ENCODE measurements around the gene NKAIN2. TPM values are rescaled to one million over a fixed set of nuclear protein-coding genes. Genes with fewer than 3 reads are reported as not detected.

The NKAIN2 gene
- total RNA-seq, 1 experiment from 2014 or later, result not detected

DNA sequence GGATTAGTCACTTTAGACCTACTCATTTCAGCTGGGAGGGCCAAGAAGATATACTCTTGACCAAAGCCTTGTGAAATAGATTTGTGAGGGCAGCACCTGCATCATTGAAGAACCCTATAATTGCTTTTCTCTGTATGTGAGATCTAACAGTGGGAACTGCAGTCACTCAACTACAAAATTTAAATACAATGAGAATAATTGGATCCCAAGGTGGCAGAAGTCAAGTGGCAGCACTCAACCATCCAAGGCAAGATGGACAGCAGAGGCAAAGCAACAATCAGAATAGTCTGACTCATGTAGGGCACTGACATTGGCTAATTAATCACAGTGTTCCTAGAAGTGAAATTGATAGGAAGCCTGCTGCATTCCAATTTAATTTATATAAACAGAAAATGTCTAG, 8.9 kb upstream of the NKAIN2 start:
- no peaks in the 10 kb centered on the region for H3K9me3 ChIP-seq (ENCODE audit: control insufficient read depth in 1 of 2, insufficient read depth in 1 of 2, low read depth in 1 of 2, low read length in 2 of 2)
- TF ChIP-seq FOSL1 (IDR thresholded peaks at IDR 0.05; ENCODE audit: low read depth), result no peak
- no peak for TF ChIP-seq JUND (IDR thresholded peaks at IDR 0.05)
- TF ChIP-seq, protein P1, sequence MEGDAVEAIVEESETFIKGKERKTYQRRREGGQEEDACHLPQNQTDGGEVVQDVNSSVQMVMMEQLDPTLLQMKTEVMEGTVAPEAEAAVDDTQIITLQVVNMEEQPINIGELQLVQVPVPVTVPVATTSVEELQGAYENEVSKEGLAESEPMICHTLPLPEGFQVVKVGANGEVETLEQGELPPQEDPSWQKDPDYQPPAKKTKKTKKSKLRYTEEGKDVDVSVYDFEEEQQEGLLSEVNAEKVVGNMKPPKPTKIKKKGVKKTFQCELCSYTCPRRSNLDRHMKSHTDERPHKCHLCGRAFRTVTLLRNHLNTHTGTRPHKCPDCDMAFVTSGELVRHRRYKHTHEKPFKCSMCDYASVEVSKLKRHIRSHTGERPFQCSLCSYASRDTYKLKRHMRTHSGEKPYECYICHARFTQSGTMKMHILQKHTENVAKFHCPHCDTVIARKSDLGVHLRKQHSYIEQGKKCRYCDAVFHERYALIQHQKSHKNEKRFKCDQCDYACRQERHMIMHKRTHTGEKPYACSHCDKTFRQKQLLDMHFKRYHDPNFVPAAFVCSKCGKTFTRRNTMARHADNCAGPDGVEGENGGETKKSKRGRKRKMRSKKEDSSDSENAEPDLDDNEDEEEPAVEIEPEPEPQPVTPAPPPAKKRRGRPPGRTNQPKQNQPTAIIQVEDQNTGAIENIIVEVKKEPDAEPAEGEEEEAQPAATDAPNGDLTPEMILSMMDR (IDR thresholded peaks at IDR 0.05 in 2 of 3, conservative IDR thresholded peaks at IDR 0.05 in 1 of 3; ENCODE audit: borderline replicate concordance in 1 of 3, insufficient read depth in 1 of 3, low read depth in 2 of 3, low read length in 2 of 3), result no peak
- TF ChIP-seq ELF1 (IDR thresholded peaks at IDR 0.05; ENCODE audit: borderline replicate concordance, low read depth), result no peak
- TF ChIP-seq CBX3 (IDR thresholded peaks at IDR 0.05; ENCODE audit: low read depth), result no peak
- no peak for TF ChIP-seq ZNF274 (IDR thresholded peaks at IDR 0.05; ENCODE audit: low read depth, low read length)
- TF ChIP-seq, protein P2, sequence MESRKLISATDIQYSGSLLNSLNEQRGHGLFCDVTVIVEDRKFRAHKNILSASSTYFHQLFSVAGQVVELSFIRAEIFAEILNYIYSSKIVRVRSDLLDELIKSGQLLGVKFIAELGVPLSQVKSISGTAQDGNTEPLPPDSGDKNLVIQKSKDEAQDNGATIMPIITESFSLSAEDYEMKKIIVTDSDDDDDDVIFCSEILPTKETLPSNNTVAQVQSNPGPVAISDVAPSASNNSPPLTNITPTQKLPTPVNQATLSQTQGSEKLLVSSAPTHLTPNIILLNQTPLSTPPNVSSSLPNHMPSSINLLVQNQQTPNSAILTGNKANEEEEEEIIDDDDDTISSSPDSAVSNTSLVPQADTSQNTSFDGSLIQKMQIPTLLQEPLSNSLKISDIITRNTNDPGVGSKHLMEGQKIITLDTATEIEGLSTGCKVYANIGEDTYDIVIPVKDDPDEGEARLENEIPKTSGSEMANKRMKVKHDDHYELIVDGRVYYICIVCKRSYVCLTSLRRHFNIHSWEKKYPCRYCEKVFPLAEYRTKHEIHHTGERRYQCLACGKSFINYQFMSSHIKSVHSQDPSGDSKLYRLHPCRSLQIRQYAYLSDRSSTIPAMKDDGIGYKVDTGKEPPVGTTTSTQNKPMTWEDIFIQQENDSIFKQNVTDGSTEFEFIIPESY (IDR thresholded peaks at IDR 0.05; ENCODE audit: extremely low read depth, insufficient replicate concordance, low read length), result no peak
- no peak for TF ChIP-seq EGR1 (IDR thresholded peaks at IDR 0.05; ENCODE audit: low read depth)
- H3K9ac ChIP-seq (ENCODE audit: low read length), result no peak overlapping the region
- no peak overlapping the region for H3K4me3 ChIP-seq (replicated peaks in 1 of 2; ENCODE audit: low read depth in 1 of 2, low read length in 2 of 2)
- no peaks in the 10 kb centered on the region for H3K79me2 ChIP-seq (ENCODE audit: insufficient read depth, low read length)
- ChIA-PET CTCF (no interaction called here), POLR2A (no interaction called here), RAD21 (ENCODE audit: low non-redundant PET in 1 of 2, low total read pairs in 2 of 2, uncharacterized antibody in 2 of 2, unreplicated experiment in 2 of 2) (no interaction called here)
- intact Hi-C loops (cut with micrococcal nuclease), result no loop called here
- no peaks in the 10 kb centered on the region for H3K36me3 ChIP-seq (ENCODE audit: control insufficient read depth in 1 of 2, insufficient read depth in 2 of 2, low read length in 2 of 2)
- H3K4me2 ChIP-seq (ENCODE audit: low read length), result no peak overlapping the region
- H3K27ac ChIP-seq (ENCODE audit: low read depth, low read length), result no peak overlapping the region
- no peaks in the 10 kb centered on the region for H3K27me3 ChIP-seq (ENCODE audit: insufficient read depth, low read length)
- no TSS peak for BruUV-seq (replicated peaks)
- H4K20me1 ChIP-seq (ENCODE audit: insufficient read depth), result no peaks in the 10 kb centered on the region
- DNase-seq (ENCODE audit: low read depth, low spot score) (no peak), ATAC-seq (no peak)
- no peak overlapping the region for H2AFZ ChIP-seq (ENCODE audit: low read depth, low read length, poor library complexity, severe bottlenecking)
- no peaks in the 10 kb centered on the region for H3K4me1 ChIP-seq (ENCODE audit: control insufficient read depth in 1 of 2, insufficient read depth in 2 of 2, low read length in 2 of 2)
- H3K9me2 ChIP-seq (ENCODE audit: insufficient read depth), result no peaks in the 10 kb centered on the region
